GM18499 (cell line): ENCODE measurements around the gene PLXDC2.
"Not testable (repeated sequence)": the region's sequence is repeated elsewhere in the genome, so short reads cannot be mapped to it uniquely, and the experiment has no call there.

Experiments
- ATAC-seq: cut with Tn5 transposase; IDR thresholded peaks from one replicate; pipeline ENCODE4 v1.9.1; 2021; ENCODE audit warnings: moderate number of reproducible peaks; ENCODE audit not compliant: insufficient read depth, unreplicated experiment

PLXDC2 gene

DNA sequence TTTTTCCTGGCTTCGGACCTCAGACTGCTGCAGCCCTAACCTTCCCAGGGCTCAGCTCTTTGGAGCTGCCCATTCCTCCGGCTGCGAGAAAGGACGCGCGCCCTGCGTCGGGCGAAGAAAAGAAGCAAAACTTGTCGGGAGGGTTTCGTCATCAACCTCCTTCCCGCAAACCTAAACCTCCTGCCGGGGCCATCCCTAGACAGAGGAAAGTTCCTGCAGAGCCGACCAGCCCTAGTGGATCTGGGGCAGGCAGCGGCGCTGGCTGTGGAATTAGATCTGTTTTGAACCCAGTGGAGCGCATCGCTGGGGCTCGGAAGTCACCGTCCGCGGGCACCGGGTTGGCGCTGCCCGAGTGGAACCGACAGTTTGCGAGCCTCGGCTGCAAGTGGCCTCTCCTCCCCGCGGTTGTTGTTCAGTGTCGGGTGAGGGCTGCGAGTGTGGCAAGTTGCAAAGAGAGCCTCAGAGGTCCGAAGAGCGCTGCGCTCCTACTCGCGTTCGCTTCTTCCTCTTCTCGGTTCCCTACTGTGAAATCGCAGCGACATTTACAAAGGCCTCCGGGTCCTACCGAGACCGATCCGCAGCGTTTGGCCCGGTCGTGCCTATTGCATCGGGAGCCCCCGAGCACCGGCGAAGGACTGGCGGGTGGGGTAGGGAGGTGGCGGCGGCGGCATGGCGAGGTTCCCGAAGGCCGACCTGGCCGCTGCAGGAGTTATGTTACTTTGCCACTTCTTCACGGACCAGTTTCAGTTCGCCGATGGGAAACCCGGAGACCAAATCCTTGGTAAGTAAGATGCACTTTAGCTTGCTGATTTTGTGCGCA lies at the start of gene PLXDC2:
Gene PLXDC2, plus strand, starts transcription at position 22 of the 820 bp plus-strand sequence.
- ATAC-seq, result no peak

DNA sequence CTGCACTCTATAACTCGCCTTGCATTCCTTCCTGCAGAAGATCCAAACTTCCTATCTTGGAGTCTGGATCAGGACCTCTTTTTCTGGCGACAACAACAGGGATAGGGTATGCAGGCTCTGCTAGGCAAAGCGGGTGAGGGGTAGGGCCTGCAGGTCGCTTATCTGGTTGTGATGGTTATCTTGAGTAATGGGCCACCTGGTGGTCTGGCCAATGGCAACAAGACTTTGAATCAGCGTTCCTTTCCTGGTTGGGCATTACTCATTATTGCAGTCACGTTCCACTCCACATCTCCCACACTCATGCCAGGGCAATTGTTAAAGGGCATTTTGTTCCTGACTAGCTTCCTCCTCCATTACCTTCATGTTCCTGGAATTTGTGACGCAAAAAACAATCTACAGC lies 48.4 kb upstream of the PLXDC2 start:
- ATAC-seq, result no peak

DNA sequence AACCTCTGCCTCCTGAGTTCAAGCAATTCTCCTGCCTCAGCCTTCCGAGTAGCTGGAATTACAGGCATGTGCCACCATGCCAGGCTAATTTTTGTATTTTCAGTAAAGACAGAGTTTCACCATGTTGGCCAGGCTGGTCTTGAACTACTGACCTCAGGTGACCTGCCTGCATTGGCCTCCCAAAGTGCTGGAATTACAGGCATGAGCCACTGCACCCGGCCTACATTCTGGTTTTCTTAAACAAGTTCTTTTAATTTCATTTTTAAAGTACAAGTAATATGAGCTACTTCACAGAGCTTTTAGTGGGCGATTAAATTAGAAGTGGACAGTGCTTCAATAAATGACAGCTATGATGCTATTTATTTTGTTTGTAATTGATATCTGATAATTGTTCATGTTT lies 46.4 kb upstream of the PLXDC2 start:
- ATAC-seq, result not testable (repeated sequence)

DNA sequence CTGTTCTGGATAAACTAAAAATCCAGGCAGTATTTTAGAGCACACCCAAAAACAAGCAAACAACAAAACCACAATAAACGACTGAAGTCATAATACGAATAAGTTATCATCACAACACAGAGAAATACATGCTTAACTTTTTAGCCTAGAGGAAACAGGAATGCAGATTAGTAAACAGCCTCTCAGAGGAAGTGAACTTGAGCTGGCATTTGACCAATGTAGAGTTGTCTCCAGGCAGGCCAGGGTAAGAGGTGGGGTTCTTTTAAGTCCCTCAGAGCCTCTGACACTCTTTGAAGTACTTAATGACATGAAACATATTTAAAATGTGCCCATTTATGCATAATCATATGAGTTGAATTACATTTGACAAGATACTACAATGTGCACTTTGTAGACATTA lies 43.3 kb upstream of the PLXDC2 start:
- no peak for ATAC-seq

DNA sequence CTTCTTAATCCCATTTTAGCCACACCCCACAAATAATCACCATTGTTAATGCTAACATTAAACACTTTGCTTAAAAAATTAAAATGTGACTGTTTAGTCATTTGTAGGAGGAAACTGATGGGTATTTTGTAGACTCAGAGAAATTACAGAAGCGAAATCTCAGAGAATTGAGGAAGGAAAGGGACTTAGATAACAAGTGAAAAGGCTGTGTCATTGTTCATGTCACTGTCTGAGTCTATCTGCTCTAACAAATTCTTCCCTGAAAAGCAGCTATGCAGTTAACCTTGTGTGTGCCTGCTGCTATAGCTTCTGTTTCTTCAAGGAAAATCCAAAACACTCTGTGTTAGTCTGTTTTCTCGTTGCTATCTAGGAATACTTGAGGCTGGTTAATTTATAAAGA lies 40.9 kb upstream of the PLXDC2 start:
- no peak for ATAC-seq

DNA sequence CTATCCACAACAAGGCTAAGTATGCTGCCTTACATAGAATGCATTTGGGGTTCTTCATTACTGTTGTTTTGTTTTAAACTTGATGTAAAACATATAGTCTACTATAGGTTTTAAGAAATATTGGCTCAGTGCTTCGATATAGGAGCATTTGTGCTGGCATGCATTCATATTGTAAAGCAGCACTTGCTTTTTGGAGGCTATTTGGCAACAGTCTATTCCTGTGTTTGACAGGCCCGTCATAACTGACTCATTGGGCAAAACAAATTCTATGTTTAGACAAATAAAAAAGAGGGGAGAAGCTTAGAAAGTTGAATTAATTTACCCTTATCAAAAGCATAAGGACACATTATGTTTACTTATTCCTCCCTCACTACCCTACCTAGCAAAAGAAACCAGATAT lies 38.4 kb upstream of the PLXDC2 start:
- no peak for ATAC-seq

DNA sequence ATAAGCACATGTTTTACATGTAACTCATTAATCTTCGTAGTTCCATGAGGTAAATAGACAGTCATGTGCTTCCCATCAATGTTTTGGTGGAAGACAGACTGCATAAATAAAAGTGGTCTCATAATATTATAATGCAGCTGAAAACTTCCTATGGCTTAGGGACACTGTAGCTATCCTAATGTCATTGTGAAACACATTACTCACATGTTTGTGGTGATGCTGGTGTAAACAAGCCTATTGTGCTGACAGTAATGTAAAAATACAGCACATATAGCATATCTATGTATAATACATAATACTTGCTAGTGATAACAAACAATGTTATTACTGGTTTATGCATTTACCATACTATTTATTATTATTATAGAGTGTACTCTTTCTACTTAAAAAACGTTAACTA lies 37.2 kb upstream of the PLXDC2 start:
- ATAC-seq, result no peak

DNA sequence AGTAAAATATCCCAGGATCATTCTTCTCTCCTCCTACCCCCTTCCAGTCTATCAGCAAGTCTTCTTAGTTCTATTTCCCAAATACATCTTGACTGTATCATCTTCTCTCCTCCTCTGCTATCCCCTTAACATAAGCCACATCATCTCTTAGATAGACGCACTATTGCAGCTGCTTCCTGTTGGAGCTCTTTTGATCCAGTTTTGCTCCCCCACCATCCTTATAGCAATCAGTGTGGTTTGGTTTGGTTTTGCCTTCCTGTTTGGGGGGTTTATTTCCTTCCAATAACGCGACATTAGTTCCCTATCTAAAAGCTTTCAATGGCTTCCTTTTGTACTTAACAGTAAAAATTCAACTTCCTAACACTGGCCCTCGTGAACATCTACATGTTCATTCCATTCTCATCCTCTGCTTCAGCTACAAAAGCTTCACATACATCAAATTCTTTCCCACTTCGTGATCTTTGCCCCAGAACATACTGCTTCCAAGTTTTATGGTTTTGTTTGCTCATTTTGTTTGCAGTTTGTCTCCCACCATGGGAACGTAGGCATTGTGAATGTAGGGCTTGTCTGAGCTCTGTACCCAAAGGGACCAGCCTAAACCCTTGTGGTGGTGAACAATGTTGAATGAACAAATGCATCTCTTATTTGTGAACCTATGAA lies 33.7 kb upstream of the PLXDC2 start:
- ATAC-seq, result no peak

DNA sequence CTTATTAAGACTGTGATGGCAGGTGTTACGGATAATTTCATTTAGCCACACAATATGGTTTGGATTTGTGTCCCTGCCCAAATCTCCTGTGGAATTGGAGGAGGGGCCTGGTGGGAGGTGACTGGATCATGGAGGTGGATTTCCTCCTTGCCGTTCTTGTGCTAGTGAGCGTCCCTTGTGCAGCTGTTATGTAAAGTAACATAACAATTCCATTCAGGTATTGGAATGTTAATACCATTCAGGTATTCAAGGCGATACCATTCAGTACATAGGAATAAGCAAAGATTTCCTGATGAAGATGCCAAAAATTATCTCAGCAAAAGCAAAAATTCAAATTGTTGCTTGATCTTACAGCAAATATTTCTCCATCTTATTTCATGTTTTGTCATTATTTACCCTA lies 32.5 kb upstream of the PLXDC2 start:
- no peak for ATAC-seq

DNA sequence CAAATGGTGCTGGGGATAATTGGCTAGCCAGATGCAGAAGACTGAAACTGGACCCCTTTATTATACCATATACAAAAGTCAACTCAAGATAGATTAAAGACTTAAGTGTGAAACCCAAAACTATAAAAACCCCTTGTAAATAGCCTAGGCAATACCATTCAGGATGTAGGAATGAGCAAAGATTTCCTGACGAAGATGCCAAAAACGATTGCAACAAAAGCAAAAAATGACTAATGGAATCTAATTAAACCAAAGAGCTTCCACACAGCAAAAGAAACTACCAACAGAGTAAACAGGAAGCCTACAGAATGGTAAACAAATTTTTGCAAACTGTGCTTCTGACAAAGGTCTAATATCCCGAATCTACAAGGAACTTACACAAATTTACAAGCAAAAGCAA lies 30.9 kb upstream of the PLXDC2 start:
- ATAC-seq, result no peak

DNA sequence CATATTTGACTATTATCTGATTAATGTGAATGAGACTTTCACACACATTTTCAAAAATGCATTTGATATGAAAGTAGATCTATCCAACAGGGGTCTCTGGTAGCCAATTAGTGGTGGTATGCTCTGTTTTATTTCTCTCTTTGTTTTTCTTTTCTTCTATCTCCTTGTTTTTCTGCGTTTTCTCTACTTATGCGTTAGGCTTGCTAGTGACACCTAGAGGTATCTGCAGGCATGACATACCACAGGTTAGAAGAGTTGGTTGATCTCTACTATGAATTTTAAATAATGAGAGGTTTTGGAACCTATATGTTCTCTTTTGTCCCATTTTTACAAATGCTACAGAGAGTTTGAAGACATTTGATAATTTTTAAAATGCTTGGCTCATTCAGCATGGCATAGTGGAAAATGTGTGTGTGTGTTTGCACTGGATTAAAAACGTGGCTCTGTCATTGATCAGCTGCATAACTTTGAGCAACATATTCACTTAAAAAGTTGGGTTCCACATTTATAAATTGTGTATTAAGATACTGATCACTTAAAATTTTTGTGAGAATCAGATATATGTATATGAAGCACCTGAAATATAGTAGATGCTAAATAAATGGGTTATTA lies 28.1 kb upstream of the PLXDC2 start:
- no peak for ATAC-seq

DNA sequence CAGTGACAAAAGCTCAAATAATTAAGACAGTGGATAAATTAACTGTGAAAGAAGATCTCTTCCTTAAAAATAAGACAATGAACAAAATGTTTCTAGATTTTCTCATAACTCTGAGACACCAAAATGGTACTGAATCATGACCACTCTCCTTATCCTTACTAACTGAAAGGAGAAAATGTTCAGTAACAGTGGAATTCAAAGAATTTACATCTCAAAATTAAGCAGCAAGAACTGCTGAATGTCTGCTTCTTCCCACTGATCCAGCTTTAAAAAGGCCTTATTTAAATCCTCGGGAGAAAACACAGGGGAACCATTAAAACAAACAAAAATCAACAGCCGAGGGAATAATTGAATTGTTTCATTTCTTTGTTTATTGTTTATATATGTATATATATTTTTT lies 27.3 kb upstream of the PLXDC2 start:
- ATAC-seq, result no peak

DNA sequence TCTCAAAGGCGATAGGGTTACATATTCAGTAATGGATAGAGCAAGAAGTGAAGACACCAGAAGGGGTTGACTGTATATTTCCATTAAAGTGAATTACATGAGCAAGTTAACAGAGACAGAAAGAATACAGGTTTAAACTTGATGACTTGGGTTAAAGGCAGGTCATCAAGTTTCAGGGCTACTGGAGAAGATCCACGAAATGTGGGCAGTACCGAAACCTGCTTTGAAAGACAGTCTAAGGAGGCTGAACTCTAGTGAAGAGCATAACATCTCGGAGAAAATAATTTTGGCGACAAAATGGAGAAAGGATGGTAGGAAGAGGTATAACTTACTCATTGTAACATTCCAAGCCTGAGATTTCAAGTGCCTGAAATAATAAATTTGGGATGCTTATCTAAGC lies 26.6 kb upstream of the PLXDC2 start:
- ATAC-seq, result no peak

DNA sequence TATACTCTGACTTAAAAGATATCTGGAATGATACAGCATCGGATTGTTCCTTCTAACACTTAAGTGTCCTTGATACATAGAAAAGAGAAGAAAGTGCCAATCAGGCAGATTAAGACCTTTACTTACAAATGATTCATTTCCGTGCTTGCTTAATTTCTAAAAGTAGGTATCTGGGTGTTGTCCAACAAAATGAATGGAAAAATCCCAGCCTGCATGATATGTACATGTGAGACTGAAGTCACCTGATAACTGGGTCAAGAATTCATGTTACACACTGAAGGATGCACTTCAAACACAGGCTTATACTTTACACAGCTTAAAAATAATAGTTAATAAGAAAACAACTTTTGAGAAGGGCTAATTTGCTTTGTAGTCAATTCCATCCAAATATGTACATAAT lies 25.2 kb upstream of the PLXDC2 start:
- ATAC-seq, result no peak

DNA sequence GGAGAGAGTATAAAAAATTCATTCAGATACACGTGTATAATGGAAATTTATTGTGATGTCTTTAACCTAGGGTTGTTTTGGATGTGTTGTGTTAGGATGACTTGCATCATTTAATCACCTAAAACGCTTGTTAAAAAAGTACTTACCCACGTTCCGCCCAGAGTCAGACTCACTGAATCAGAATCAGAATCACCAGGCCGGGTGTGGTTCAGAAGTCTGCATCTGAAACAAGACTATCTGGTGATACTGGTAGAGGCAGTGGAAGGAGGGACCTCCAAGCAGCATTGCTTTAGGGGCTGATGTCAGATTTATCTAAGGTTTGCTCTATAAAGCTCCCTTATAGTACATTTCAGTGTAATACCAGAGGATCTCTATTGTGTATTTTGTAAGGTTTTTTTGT lies 20.5 kb upstream of the PLXDC2 start:
- no peak for ATAC-seq

DNA sequence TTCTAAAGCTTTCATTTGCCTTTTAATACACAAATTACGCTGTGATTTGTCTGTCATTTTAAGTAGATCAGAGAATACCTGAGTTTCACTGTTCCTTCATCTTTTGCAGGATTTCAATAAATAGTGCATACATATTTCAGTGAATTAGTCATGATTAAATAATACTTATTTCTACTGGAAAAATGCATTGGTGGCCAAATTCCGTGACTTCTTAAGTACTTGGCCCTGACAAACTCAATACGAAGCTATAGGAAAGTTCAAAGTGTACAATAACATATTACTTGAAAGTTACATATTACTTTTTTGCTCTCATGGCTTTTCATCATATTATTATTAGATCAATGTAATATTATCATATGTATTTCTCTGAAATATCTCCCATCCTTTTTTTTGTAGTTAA lies 16.1 kb upstream of the PLXDC2 start:
- ATAC-seq, result no peak

DNA sequence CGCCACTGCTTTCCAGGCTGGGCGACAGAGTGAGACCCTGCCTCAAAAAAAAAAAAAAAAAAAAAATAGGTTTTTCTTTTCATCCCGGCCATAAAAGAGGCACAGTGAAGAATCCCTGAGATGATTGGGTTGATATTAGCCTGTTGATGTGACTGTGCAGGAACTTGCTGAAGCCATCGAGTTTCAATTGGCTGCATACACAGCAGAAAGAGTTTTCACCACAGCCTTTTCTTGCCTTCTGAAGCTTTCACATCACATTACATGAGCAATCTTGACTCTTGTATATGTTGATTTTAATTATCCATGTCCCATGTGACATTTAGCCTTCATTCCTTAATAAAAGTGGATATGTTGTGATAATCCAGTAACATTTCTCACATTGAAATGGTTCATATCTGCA lies 14.9 kb upstream of the PLXDC2 start:
- ATAC-seq, result no peak

DNA sequence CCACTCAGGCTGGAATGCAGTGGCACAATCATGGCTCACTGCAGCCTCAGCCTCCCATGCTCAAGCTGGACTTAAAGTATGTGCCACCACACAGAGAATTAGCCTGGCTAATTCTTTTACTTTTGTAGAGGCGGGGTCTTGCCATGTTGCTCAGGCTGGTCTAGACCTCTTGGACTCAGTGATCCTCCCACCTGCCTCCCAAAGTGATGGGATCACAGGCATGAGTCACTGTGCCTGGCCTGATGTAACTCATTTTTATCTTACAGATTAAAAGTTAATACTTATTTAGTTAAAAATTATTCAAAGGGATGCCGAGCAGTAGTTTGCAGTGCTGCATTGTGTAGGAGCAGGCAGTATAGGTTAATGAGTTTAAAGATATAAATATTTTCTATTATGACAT lies 12.6 kb upstream of the PLXDC2 start:
- ATAC-seq, result no peak

DNA sequence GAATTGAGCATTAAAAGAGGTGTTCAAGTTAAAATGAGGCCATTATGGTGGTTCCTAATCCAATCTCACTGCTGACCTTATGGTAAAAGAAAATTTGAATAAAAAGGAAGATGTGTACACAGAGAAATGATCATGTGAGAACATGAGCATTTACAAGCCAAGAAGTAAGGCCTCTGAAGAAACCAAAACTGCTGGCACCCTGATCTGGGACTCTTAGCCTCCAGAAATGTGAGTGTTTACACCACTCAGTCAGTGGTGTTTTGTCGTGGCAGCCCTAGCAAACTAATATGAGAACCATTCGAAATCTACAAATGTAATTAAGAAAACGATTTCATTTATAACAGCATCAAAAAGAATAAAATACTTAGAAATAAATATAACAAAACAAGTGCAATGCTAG lies 6.8 kb upstream of the PLXDC2 start:
- no peak for ATAC-seq

DNA sequence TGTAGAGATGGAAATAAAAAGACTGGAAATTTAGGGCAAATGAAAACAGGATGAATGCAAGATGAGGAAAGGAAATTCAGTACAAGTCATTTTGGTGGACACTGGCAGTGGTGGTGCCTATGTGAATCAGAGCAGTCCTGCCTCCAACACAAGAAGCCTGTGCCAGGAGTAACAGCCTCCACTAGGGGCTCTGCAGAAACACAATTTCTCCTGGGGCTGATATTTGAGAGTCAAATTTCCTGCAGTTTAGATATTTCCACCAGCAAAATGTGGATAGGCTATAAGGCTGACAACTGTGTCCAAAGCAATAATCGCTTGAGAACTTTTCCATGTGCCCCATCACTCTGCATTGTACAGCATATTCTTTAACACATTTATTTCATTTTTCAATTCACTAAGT lies 4.7 kb upstream of the PLXDC2 start:
- no peak for ATAC-seq

DNA sequence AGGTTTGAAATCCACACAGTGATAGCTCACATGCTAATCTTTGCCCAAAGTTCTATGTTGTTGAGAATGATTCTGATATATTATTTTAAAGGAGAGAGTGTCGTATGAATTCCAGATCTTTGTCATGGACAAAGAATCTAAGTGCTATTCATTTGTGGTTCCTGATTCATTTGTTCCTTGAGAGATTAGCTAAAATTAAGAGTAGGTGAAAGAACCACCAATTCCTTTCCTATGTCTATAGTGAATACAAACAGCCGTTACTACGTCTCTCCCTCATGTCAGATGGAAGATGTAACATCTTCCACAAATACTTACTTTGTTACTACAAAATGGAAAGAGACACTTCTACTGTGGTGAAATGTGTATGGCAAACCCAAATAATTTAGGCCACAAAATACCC lies 3.3 kb upstream of the PLXDC2 start:
- ATAC-seq, result no peak
